K562 (cell line): ENCODE results near the gene SAMD4A.

ENCODE experiments used
- POLR2G ChIP-seq: fragments of 200-400 bp; formaldehyde crosslinking; IDR thresholded peaks from 2 replicates; pipeline ENCODE4 v1.6.1; 2017; ENCODE audit warnings: low read depth, mild to moderate bottlenecking, antibody characterized with exemption, low read length, moderate library complexity
- TAF1 ChIP-seq: IDR thresholded peaks from 2 replicates; pipeline ENCODE4 v1.6.1; 2011; ENCODE audit warnings: mild to moderate bottlenecking, low read length, moderate library complexity; ENCODE audit not compliant: insufficient read depth, control insufficient read depth, severe bottlenecking; ENCODE audit errors: extremely low read depth
- TF ChIP-seq, protein P1 (sequence below): fragments of 450-650 bp; formaldehyde crosslinking; IDR thresholded peaks from 2 replicates; pipeline ENCODE4 v1.4.0; 2022; ENCODE audit warnings: missing genetic modification characterization
- TF ChIP-seq, protein P2 (sequence below): fragments of 250-450 bp; sonication (Bioruptor Pico); IDR thresholded peaks from 2 replicates; pipeline ENCODE4 v1.5.0; 2022; ENCODE audit warnings: mild to moderate bottlenecking

DNA sequence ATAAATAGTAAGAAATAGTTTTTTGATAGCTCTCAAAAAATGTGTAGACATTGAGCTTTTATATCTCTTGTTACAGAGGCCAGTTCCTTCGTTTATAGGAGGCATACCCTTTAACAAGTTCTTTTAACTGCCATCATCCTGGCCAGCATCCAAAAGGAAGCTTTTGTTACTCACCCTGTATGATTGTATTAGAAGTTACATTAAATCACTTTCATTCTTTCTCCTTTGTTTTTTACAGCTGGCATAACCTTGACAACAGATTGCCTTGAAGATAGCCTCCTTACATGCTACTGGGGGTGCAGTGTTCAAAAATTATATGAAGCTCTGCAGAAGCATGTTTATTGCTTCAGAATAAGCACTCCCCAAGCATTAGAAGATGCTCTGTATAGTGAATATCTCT lies 37.1 kb upstream of the SAMD4A start:
- no peak for TF ChIP-seq TAF1
- TF ChIP-seq, protein P1, sequence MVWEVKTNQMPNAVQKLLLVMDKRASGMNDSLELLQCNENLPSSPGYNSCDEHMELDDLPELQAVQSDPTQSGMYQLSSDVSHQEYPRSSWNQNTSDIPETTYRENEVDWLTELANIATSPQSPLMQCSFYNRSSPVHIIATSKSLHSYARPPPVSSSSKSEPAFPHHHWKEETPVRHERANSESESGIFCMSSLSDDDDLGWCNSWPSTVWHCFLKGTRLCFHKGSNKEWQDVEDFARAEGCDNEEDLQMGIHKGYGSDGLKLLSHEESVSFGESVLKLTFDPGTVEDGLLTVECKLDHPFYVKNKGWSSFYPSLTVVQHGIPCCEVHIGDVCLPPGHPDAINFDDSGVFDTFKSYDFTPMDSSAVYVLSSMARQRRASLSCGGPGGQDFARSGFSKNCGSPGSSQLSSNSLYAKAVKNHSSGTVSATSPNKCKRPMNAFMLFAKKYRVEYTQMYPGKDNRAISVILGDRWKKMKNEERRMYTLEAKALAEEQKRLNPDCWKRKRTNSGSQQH (CRISPR knock-in tag) = no peak
- TF ChIP-seq POLR2G = no peak
- TF ChIP-seq, protein P2, sequence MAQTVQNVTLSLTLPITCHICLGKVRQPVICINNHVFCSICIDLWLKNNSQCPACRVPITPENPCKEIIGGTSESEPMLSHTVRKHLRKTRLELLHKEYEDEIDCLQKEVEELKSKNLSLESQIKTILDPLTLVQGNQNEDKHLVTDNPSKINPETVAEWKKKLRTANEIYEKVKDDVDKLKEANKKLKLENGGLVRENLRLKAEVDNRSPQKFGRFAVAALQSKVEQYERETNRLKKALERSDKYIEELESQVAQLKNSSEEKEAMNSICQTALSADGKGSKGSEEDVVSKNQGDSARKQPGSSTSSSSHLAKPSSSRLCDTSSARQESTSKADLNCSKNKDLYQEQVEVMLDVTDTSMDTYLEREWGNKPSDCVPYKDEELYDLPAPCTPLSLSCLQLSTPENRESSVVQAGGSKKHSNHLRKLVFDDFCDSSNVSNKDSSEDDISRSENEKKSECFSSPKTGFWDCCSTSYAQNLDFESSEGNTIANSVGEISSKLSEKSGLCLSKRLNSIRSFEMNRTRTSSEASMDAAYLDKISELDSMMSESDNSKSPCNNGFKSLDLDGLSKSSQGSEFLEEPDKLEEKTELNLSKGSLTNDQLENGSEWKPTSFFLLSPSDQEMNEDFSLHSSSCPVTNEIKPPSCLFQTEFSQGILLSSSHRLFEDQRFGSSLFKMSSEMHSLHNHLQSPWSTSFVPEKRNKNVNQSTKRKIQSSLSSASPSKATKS (CRISPR knock-in tag) = no peak
